Stimulated activated CD8-positive, alpha-beta memory T cell treated with anti-CD3 and anti-CD28 coated beads, Interleukin-7, amount 100 ng/mL, for 24 hours (primary cell): ENCODE measurements around the gene IFNA8.
"Not testable (repeated sequence)": the region's sequence is repeated elsewhere in the genome, so short reads cannot be mapped to it uniquely, and the experiment has no call there.

Experiments
- DNase-seq: peaks from one replicate; pipeline ENCODE4 v3.0.0-alpha.2; 2020; ENCODE audit warnings: low read depth

IFNA8 gene

GRCh38 chr9:21408817-21409216, at the start of gene IFNA8:
TSS of gene IFNA8 (plus strand) at chr9:21409117. CDS start at chr9:21409177, 60 bp downstream.
- DNase-seq: no peak

- DNase-seq: no peak
Measured at GRCh38 chr9:21362287-21362686, 46.6 kb upstream of the IFNA8 start.

- DNase-seq: not testable (repeated sequence)
Measured at GRCh38 chr9:21367169-21367568, 41.7 kb upstream of the IFNA8 start.

- DNase-seq: no peak
Measured at GRCh38 chr9:21367957-21368356, 41.0 kb upstream of the IFNA8 start, which contains the start of gene IFNA13. TSS of gene IFNA13 (minus strand) at chr9:21368057. CDS start at chr9:21368010, 47 bp downstream.

- DNase-seq: not testable (repeated sequence)
Measured at GRCh38 chr9:21371467-21371866, 37.5 kb upstream of the IFNA8 start.

GRCh38 chr9:21381448-21382339, 27.2 kb upstream of the IFNA8 start:
- DNase-seq: no peak

GRCh38 chr9:21383627-21384026, 25.3 kb upstream of the IFNA8 start:
- DNase-seq: no peak

- DNase-seq: no peak
Measured at GRCh38 chr9:21385131-21385670, 23.7 kb upstream of the IFNA8 start, which contains the start of gene IFNA2. TSS of gene IFNA2 (minus strand) at chr9:21385398. CDS start at chr9:21385329, 69 bp downstream.

- DNase-seq: no peak
Measured at GRCh38 chr9:21392270-21392669, 16.6 kb upstream of the IFNA8 start.

- peak; percentile 40 for DNase-seq
Measured at GRCh38 chr9:21395778-21396717, 12.9 kb upstream of the IFNA8 start.

- no peak for DNase-seq
Measured at GRCh38 chr9:21398955-21399489, 9.9 kb upstream of the IFNA8 start.

GRCh38 chr9:21399956-21400355, 9.0 kb upstream of the IFNA8 start:
- DNase-seq: no peak

- no peak for DNase-seq
Measured at GRCh38 chr9:21402386-21403251, 6.3 kb upstream of the IFNA8 start.

- no peak for DNase-seq
Measured at GRCh38 chr9:21404146-21404545, 4.8 kb upstream of the IFNA8 start.

- no peak for DNase-seq
Measured at GRCh38 chr9:21412107-21412506, 3.2 kb downstream of the IFNA8 start.

- DNase-seq: no peak
Measured at GRCh38 chr9:21413151-21413550, 4.2 kb downstream of the IFNA8 start.

GRCh38 chr9:21413624-21414023, 4.7 kb downstream of the IFNA8 start:
- DNase-seq: no peak

- DNase-seq: no peak
Measured at GRCh38 chr9:21414220-21414940, 5.5 kb downstream of the IFNA8 start.

- DNase-seq: no peak
Measured at GRCh38 chr9:21415493-21416267, 6.8 kb downstream of the IFNA8 start.
